SK-N-MC (cell line): ENCODE results near the gene COL9A1.

Experiments used
- EZH2 ChIP-seq: fragments of 200-600 bp; sonication (generic); IDR thresholded peaks from one replicate; pipeline ENCODE4 v1.6.1; 2017; ENCODE audit warnings: antibody characterized with exemption
- FOXP2 ChIP-seq: optimal IDR thresholded peaks from 2 replicates; pipeline ENCODE3; 2011; ENCODE audit warnings: mild to moderate bottlenecking, moderate library complexity; ENCODE audit not compliant: insufficient read depth; ENCODE audit errors: extremely low read length, control extremely low read depth
- POLR2AphosphoS5 ChIP-seq: IDR thresholded peaks from 2 replicates; pipeline ENCODE4 v1.6.1; 2012; ENCODE audit warnings: mild to moderate bottlenecking, low read depth, low read length, borderline replicate concordance

DNA sequence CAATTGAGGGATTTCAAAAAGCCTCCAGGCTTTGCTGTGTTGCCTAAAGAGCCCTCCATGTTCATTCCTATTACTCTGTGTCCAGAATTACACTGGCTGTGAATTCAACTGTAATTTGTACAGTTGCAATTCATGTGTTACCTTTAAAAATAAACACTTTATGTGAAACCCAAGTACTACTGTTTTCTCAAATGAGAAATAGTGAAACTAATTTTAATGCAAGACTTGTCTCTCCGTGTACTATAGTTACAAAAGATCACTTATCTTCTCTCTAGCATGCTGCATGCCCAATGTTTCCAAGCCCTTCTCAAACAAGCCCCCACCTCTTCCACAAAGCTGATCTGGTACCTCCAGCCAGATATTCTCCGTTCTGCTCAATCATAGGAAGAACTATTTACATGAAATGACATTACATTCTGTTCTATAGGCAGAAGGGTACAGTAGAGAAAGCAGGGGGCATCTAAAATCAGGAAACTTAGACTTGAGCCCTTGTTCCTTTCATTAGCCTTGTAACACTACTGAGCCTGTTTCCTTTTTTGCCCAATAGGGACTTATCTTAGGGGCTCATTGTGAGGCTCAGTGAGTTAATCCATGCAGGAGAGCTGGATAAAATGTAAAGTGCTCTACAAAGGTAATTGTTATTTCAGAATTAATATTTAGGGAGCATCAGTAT lies 12.3 kb upstream of the COL9A1 start:
- TF ChIP-seq EZH2 (no peak), POLR2AphosphoS5 (no peak), FOXP2 (no peak)
